Activated B cell treated with CpG ODN at 0.5 μM for 24 hours (primary cell): ENCODE measurements around the gene CLCNKB. TPM values are rescaled to one million over a fixed set of nuclear protein-coding genes. Genes with fewer than 3 reads are reported as not detected.
"Not testable (repeated sequence)": the region's sequence is repeated elsewhere in the genome, so short reads cannot be mapped to it uniquely, and the experiment has no call there.

Experiments used
- ATAC-seq: fragments of 200-7000 bp; cut with Tn5 transposase; one replicate; pipeline ENCODE4 v1.10.0; 2021; ENCODE audit warnings: low read depth, mild to moderate bottlenecking, moderate library complexity
- CTCF ChIA-PET: fragments of 350-600 bp; sonication (Branson Sonifier 250); formaldehyde crosslinking; loops from one replicate; lab custom pipeline; 2021; ENCODE audit warnings: antibody characterized with exemption; lab: Charles Lee
- POLR2A ChIA-PET: fragments of 350-600 bp; sonication (Branson Sonifier 250); formaldehyde crosslinking; loops from one replicate; lab custom pipeline; 2021; ENCODE audit warnings: antibody characterized with exemption; lab: Charles Lee
- DNase-seq: peaks from one replicate; pipeline ENCODE4 v3.0.0; 2022
- H3K27ac Mint-ChIP-seq: one replicate; pipeline ENCODE4 v1.8.0; 2020; ENCODE audit warnings: mixed read lengths
- H3K27me3 Mint-ChIP-seq: one replicate; pipeline ENCODE4 v1.8.0; 2021; ENCODE audit warnings: mixed read lengths
- H3K36me3 Mint-ChIP-seq: one replicate; pipeline ENCODE4 v1.8.0; 2021; ENCODE audit warnings: low read depth, mixed read lengths
- H3K4me1 Mint-ChIP-seq: one replicate; pipeline ENCODE4 v1.8.0; 2021; ENCODE audit warnings: mixed read lengths
- H3K4me3 Mint-ChIP-seq: one replicate; pipeline ENCODE4 v1.8.0; 2020; ENCODE audit warnings: mild to moderate bottlenecking, mixed read lengths
- H3K9me3 Mint-ChIP-seq: one replicate; pipeline ENCODE4 v1.8.0; 2020; ENCODE audit warnings: mixed read lengths
- intact Hi-C: fragments of 100-400 bp; cut with micrococcal nuclease; formaldehyde crosslinking; loops from one replicate; pipeline ENCODE4 v1.15.1; 2024
- total RNA-seq: library from RNA; stranded (reverse); gene quantifications from 2 replicates; pipeline ENCODE4 v1.2.3, GENCODE V29; 2022
- TF ChIP-seq, protein P1 (sequence below): fragments of 200-600 bp; IDR thresholded peaks from one replicate; pipeline ENCODE4 v1.8.0; 2022; ENCODE audit warnings: antibody characterized with exemption, mild to moderate bottlenecking

The CLCNKB gene
- total RNA-seq, 1 donor from 2014 or later = not detected

DNA sequence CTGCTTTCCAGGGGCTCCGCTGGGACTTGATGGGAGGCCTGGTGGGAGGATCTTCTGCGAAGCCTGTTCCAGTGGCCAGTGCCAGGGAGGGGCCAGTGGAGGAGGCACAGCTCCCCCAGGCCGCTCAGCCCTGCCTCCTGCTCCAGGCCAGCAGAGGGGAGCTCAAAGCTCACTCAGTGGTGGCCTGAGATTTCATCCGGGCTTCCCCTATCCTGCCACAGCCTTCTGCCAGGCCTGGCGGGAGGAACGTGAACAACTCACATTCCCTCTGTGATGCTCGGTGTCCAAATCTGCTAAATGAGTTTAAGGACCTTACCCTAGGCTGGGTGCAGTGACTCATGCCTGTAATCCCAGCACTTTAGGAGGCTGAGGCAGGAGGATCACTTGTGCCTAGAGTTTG, 3.3 kb downstream of the CLCNKB start:
- H3K27me3 Mint-ChIP-seq = peaks cover 20% of the 10 kb centered on the region

GRCh38 chr1:16047791-16048475, 4.4 kb downstream of the CLCNKB start:
- ATAC-seq = no peak
- no peak for DNase-seq
- Mint-ChIP-seq H3K36me3 (no peaks in the 10 kb centered on the region), H3K27ac (no peak overlapping the region), H3K9me3 (no peaks in the 10 kb centered on the region), H3K27me3 (peaks cover 20% of the 10 kb centered on the region), H3K4me3 (no peak overlapping the region), H3K4me1 (peaks cover 3% of the 10 kb centered on the region)
- intact Hi-C loops = no loop called here
- TF ChIP-seq, protein P1, sequence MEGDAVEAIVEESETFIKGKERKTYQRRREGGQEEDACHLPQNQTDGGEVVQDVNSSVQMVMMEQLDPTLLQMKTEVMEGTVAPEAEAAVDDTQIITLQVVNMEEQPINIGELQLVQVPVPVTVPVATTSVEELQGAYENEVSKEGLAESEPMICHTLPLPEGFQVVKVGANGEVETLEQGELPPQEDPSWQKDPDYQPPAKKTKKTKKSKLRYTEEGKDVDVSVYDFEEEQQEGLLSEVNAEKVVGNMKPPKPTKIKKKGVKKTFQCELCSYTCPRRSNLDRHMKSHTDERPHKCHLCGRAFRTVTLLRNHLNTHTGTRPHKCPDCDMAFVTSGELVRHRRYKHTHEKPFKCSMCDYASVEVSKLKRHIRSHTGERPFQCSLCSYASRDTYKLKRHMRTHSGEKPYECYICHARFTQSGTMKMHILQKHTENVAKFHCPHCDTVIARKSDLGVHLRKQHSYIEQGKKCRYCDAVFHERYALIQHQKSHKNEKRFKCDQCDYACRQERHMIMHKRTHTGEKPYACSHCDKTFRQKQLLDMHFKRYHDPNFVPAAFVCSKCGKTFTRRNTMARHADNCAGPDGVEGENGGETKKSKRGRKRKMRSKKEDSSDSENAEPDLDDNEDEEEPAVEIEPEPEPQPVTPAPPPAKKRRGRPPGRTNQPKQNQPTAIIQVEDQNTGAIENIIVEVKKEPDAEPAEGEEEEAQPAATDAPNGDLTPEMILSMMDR = no peak
- CTCF ChIA-PET = no interaction called here
- POLR2A ChIA-PET = interaction anchor here (0.7 kb wide), 1 partner anchor 25 kb away, joined by 3 read pairs; no protein-coding TSS in a partner anchor

More for the DNA sequence above, 3.3 kb downstream of the CLCNKB start:
- ATAC-seq (no peak), DNase-seq (no peak)
- POLR2A ChIA-PET = no interaction called here
- H3K4me3 Mint-ChIP-seq = no peak overlapping the region
- H3K4me1 Mint-ChIP-seq = peaks cover 3% of the 10 kb centered on the region
- H3K9me3 Mint-ChIP-seq = no peaks in the 10 kb centered on the region
- TF ChIP-seq, protein P1 = no peak
- intact Hi-C loops = no loop called here
- CTCF ChIA-PET = no interaction called here
- H3K36me3 Mint-ChIP-seq = no peaks in the 10 kb centered on the region
- H3K27ac Mint-ChIP-seq = no peak overlapping the region

DNA sequence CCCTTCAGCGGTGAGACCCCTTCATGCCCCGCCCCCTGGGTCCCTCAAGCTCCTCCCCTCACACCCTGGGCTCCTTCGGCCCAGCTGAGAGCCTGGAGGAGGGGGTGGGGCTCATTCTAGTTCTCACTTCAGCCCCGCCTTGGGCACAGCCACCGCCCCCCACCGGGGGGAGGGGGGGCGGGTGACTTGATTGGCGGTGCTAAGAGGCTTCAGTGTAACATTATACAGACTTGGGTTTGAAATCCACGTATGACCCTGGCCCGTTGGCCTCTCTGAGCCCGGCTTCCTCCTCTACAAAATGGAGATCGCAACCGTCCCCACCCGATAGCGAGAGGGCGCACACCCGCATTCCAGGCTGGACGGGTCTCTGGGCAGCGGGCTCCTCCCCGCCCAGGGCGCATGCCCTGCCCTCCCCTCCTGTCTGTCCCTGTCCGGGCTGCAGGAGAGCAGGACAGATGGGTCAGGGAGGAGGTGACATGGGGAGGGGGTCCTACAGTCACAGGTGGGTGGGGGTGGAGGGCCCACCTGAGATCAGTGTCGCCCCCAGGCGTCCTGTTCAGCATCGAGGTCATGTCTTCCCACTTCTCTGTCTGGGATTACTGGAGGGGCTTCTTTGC, 5.1 kb downstream of the CLCNKB start:
- Mint-ChIP-seq H3K4me3 (peak overlapping the region; percentile 53), H3K27me3 (peaks cover 20% of the 10 kb centered on the region), H3K4me1 (peaks cover 3% of the 10 kb centered on the region), H3K36me3 (no peaks in the 10 kb centered on the region), H3K27ac (no peak overlapping the region), H3K9me3 (no peaks in the 10 kb centered on the region)
- DNase-seq (peak; percentile 41), ATAC-seq (peak; percentile 89)
- TF ChIP-seq, protein P1 = no peak
- POLR2A ChIA-PET = interaction anchor here (0.7 kb wide), 1 partner anchor 26 kb away, joined by 3 read pairs; no protein-coding TSS in a partner anchor
- intact Hi-C loops = no loop called here
- CTCF ChIA-PET = no interaction called here

DNA sequence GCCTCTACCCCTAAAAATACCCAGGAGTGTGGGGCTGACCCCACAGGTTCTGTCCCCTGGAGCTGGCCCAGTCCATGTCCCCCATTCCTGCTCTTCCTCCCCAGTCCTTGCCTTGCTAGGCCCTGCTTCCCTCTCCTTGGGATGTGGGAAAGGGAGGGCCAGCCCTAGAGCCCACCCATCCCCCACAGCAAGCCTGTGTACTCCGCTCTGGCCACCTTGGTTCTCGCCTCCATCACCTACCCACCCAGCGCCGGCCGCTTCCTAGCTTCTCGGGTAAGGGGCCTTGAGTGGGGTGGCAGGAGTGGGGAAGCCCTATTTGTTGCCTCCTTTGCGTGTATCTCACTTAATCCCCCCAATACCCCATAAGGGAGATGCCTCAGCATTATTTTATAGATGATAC, 6.7 kb downstream of the CLCNKB start:
- POLR2A ChIA-PET = interaction anchor here (0.9 kb wide), 1 partner anchor 9 kb away, joined by 3 read pairs; no protein-coding TSS in a partner anchor
- no peak for DNase-seq
- TF ChIP-seq, protein P1 = no peak
- Mint-ChIP-seq H3K4me1 (peaks cover 3% of the 10 kb centered on the region), H3K36me3 (no peaks in the 10 kb centered on the region), H3K9me3 (no peaks in the 10 kb centered on the region), H3K4me3 (no peak overlapping the region), H3K27ac (no peak overlapping the region), H3K27me3 (peaks cover 20% of the 10 kb centered on the region)
- CTCF ChIA-PET = interaction anchor here (0.9 kb wide), 1 partner anchor 9 kb away, joined by 3 read pairs; no protein-coding TSS in a partner anchor
- ATAC-seq = no peak
- intact Hi-C loops = loop anchor here (1.0 to 10.0 kb wide), 2 partner anchors 9 to 96 kb away; no protein-coding TSS in a partner anchor

- Mint-ChIP-seq H3K36me3 (no peaks in the 10 kb centered on the region), H3K4me1 (peaks cover 7% of the 10 kb centered on the region), H3K9me3 (no peaks in the 10 kb centered on the region), H3K4me3 (no peak overlapping the region), H3K27me3 (peaks cover 20% of the 10 kb centered on the region), H3K27ac (no peak overlapping the region)
- no peak for ATAC-seq
- DNase-seq = no peak
- ChIA-PET POLR2A (no interaction called here), CTCF (no interaction called here)
- intact Hi-C loops = loop anchor here (10.0 kb wide), 1 partner anchor 96 kb away; no protein-coding TSS in a partner anchor
- TF ChIP-seq, protein P1 = no peak
Measured at GRCh38 chr1:16051039-16051438, 7.5 kb downstream of the CLCNKB start.

- H3K36me3 Mint-ChIP-seq, ATAC-seq, POLR2A ChIA-PET, H3K9me3 Mint-ChIP-seq, DNase-seq, H3K4me3 Mint-ChIP-seq, CTCF ChIA-PET, H3K4me1 Mint-ChIP-seq, H3K27ac Mint-ChIP-seq: not testable (repeated sequence)
- intact Hi-C loops = loop anchor here (10.0 kb wide), 1 partner anchor 97 kb away; no protein-coding TSS in a partner anchor
- H3K27me3 Mint-ChIP-seq = peaks cover 20% of the 10 kb centered on the region
Measured at GRCh38 chr1:16051949-16052348, 8.4 kb downstream of the CLCNKB start.
